Gastrocnemius medialis (tissue), 4 donors: ENCODE measurements around the gene PRICKLE2. TPM values are rescaled to one million over a fixed set of nuclear protein-coding genes. Genes with fewer than 3 reads are reported as not detected.

ENCODE experiments used
- ATAC-seq, 2 donors: fragments of 150-250 bp; one replicate each; pipeline ENCODE4 v1.9.1; 2016
- DNase-seq, 2 donors: peaks; one replicate each; pipeline ENCODE4 v3.0.0-alpha.2; 2019
- H3K27ac ChIP-seq, 4 donors: fragments of 200-600 bp; sonication (generic); 1 replicate in 1 of 4; 2 replicates in 3 of 4; pipeline ENCODE4 v1.5.1; 2016 to 2018; ENCODE audit warnings: mild to moderate bottlenecking in 2 of 4, moderate library complexity in 1 of 4
- H3K27me3 ChIP-seq, 3 donors: fragments of 200-600 bp; sonication (generic) in 2 of 3; 1 replicate in 1 of 3; 2 replicates in 2 of 3; pipeline versions ENCODE4 v1.5.1 to v1.6.0; 2016 to 2019; ENCODE audit warnings: mild to moderate bottlenecking in 1 of 3, moderate library complexity in 1 of 3
- H3K36me3 ChIP-seq, 2 donors: fragments of 200-600 bp; sonication (generic) in 1 of 2; one replicate each; pipeline ENCODE4 v1.5.1; 2017 to 2018
- H3K4me1 ChIP-seq, 2 donors: fragments of 200-600 bp; sonication (generic) in 1 of 2; one replicate each; pipeline ENCODE4 v1.5.1; 2016 to 2017; ENCODE audit warnings: mild to moderate bottlenecking in 2 of 2
- H3K4me3 ChIP-seq, 4 donors: fragments of 200-600 bp; sonication (generic) in 3 of 4; 1 replicate in 1 of 4; 2 replicates in 3 of 4; pipeline ENCODE4 v1.5.1; 2016 to 2019; ENCODE audit warnings: mild to moderate bottlenecking in 2 of 4
- H3K9me3 ChIP-seq, 3 donors: fragments of 200-600 bp; sonication (generic) in 2 of 3; 1 replicate in 1 of 3; 2 replicates in 2 of 3; pipeline ENCODE4 v1.5.1; 2016 to 2019
- CTCF ChIP-seq, 5 experiments: fragments of 450-650 bp in 3 of 5; fragments of 200-600 bp in 2 of 5; sonication (generic) in 2 of 5; IDR thresholded peaks in 4 of 5; conservative IDR thresholded peaks in 1 of 5; 1 replicate in 4 of 5; 2 replicates in 1 of 5; pipeline ENCODE4 v1.5.1; 2016 to 2019; ENCODE audit warnings: antibody characterized with exemption in 5 of 5, mild to moderate bottlenecking in 3 of 5, moderate library complexity in 3 of 5
- POLR2A ChIP-seq, 2 donors: fragments of 450-650 bp; IDR thresholded peaks; one replicate each; pipeline ENCODE4 v1.6.1; 2017; ENCODE audit warnings: antibody characterized with exemption in 2 of 2, mild to moderate bottlenecking in 2 of 2, moderate library complexity in 2 of 2
- in situ Hi-C, 4 donors: fragments of 200-750 bp; cut with MboI; loops; one replicate each; pipeline versions ENCODE4 v1.15.0 to v1.8.0; 2017; ENCODE audit warnings: low sequenced_read_pairs in 4 of 4
- intact Hi-C: fragments of 100-400 bp; cut with DNase I; formaldehyde crosslinking; loops from one replicate; pipeline ENCODE4 v1.15.1; 2023; ENCODE audit warnings: low total_unique reads
- total RNA-seq, 4 donors: library from RNA; depleted of rRNA; stranded (reverse); fragments of >200 nt; gene quantifications; one replicate each; pipeline versions ENCODE4 v1.1.0 to v1.2.3, GENCODE V29; 2016

PRICKLE2 gene
- total RNA-seq, 4 donors from 2014 or later: 3.6 to 6.7 (median 4.6) TPM

GRCh38 chr3:64151342-64151871 lies 73.9 kb downstream of the PRICKLE2 start:
- in situ Hi-C loops: no loop called here
- H3K27ac ChIP-seq: no peak overlapping the region
- intact Hi-C loops: no loop called here
- H3K36me3 ChIP-seq: peaks cover 0 to 4% of the 10 kb centered on the region in 2 donors
- peaks cover 11 to 13% of the 10 kb centered on the region in 2 donors for H3K4me1 ChIP-seq
- no peak for DNase-seq
- H3K27me3 ChIP-seq: no peaks in the 10 kb centered on the region
- H3K9me3 ChIP-seq: no peaks in the 10 kb centered on the region
- H3K4me3 ChIP-seq: no peak overlapping the region
- no peak for ATAC-seq
- TF ChIP-seq CTCF (IDR thresholded peaks at IDR 0.05 in 4 of 5, conservative IDR thresholded peaks at IDR 0.05 in 1 of 5) (no peak), POLR2A (IDR thresholded peaks at IDR 0.05) (no peak)

DNA sequence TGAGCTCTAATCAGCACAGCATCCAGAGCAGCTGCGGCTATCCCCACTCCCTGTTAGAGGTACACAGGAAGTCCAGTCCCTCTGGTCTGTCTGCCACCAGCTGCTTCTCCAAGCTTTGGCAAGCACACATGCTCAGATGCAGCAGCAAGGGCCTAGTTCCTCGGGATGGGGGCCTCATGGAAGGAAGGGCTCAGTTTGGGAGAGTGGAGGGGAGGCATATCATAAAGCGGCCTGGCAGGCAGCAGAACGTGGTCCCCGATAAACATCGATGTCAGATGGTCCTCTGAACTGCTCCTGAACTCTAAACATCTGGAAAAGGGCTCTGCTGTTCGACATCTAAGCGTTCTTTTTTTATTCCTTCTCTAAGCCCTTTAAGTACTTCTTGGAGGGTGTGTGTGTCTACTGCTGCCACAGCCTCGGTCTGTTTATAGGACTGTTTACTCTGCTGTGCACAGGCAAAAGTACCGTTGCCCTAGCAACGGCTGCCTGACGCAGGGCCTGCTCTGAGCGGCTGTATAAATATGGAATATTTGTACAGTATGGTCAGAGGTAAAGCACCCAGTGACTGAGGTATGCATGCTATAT lies 74.6 kb downstream of the PRICKLE2 start:
- Histone ChIP-seq H3K27me3 (no peaks in the 10 kb centered on the region), H3K27ac (peak overlapping the region in 3 of 4 donors; percentile 45 to 59 (median 54)), H3K36me3 (peaks cover 0 to 4% of the 10 kb centered on the region in 2 donors), H3K4me1 (peaks cover 11 to 13% of the 10 kb centered on the region in 2 donors), H3K9me3 (no peaks in the 10 kb centered on the region), H3K4me3 (no peak overlapping the region)
- in situ Hi-C loops: no loop called here
- ATAC-seq: no peak
- intact Hi-C loops: no loop called here
- no peak for DNase-seq
- TF ChIP-seq POLR2A (IDR thresholded peaks at IDR 0.05): no peak
- no peak for TF ChIP-seq CTCF (IDR thresholded peaks at IDR 0.05 in 4 of 5, conservative IDR thresholded peaks at IDR 0.05 in 1 of 5)

DNA sequence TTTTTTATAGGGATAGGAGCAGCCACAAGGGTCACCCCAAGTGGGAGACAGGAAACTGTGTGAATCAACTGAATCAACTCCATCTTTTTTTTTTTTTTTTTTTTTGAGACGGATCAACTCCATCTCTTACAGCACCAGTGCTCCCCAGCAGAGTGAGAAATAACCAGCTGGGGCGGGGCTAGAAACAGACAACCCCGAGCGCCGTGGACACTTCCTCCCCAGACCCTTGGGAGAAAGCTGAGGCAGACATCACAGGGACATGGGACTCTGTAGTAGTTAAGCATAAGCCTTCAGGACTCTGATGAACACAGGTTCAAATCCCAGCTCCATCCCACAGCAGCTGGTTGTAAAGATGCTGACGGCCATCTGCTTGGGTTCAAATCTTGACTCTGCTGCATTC lies 75.4 kb downstream of the PRICKLE2 start:
- H3K27me3 ChIP-seq: no peaks in the 10 kb centered on the region
- TF ChIP-seq CTCF (IDR thresholded peaks at IDR 0.05 in 4 of 5, conservative IDR thresholded peaks at IDR 0.05 in 1 of 5) (no peak), POLR2A (IDR thresholded peaks at IDR 0.05) (no peak)
- no peaks in the 10 kb centered on the region for H3K9me3 ChIP-seq
- H3K4me3 ChIP-seq: no peak overlapping the region
- intact Hi-C loops: no loop called here
- DNase-seq (no peak), ATAC-seq (no peak)
- in situ Hi-C loops: no loop called here
- H3K27ac ChIP-seq: peak overlapping the region in 1 of 4 donors; percentile 54
- H3K36me3 ChIP-seq: peaks cover 0 to 4% of the 10 kb centered on the region in 2 donors
- H3K4me1 ChIP-seq: peaks cover 11 to 13% of the 10 kb centered on the region in 2 donors

- H3K27me3 ChIP-seq: no peaks in the 10 kb centered on the region
- H3K36me3 ChIP-seq: peaks cover 0 to 4% of the 10 kb centered on the region in 2 donors
- in situ Hi-C loops: no loop called here
- no peaks in the 10 kb centered on the region for H3K9me3 ChIP-seq
- TF ChIP-seq CTCF (IDR thresholded peaks at IDR 0.05 in 4 of 5, conservative IDR thresholded peaks at IDR 0.05 in 1 of 5): no peak
- TF ChIP-seq POLR2A (IDR thresholded peaks at IDR 0.05): no peak
- DNase-seq (no peak), ATAC-seq (no peak)
- H3K4me3 ChIP-seq: no peak overlapping the region
- peaks cover 14 to 18% of the 10 kb centered on the region in 2 donors for H3K4me1 ChIP-seq
- intact Hi-C loops: no loop called here
- H3K27ac ChIP-seq: no peak overlapping the region
These were observed 76.2 kb downstream of the PRICKLE2 start for GRCh38 chr3:64148955-64149653.
